Fibroblast of skin of back (primary cell): ENCODE data around the gene AOPEP.
A peak's percentile ranks its signal among the peaks of the same experiment; 100 is the strongest.

Experiments
- DNase-seq: peaks from one replicate; pipeline ENCODE4 v3.0.0-alpha.2; 2013

The AOPEP gene

GRCh38 chr9:94921656-94922055, 195.2 kb downstream of the AOPEP start:
- DNase-seq: no peak

GRCh38 chr9:94922098-94922607, 195.7 kb downstream of the AOPEP start:
- peak; percentile 98 for DNase-seq

- no peak for DNase-seq
Measured at GRCh38 chr9:94922691-94923107, 196.2 kb downstream of the AOPEP start.

GRCh38 chr9:94923326-94924089, 197.0 kb downstream of the AOPEP start:
- no peak for DNase-seq

- DNase-seq: no peak
Measured at GRCh38 chr9:94925751-94926430, 199.4 kb downstream of the AOPEP start.

- no peak for DNase-seq
Measured at GRCh38 chr9:94926431-94926800, 199.9 kb downstream of the AOPEP start.

GRCh38 chr9:94927048-94927761, 200.7 kb downstream of the AOPEP start:
- DNase-seq: no peak

GRCh38 chr9:94927762-94928670, 201.5 kb downstream of the AOPEP start:
- peak; percentile 41 for DNase-seq

GRCh38 chr9:94928691-94929368, 202.3 kb downstream of the AOPEP start:
- DNase-seq: peak; percentile 82

- DNase-seq: peak; percentile 93
Measured at GRCh38 chr9:94929369-94929756, 202.9 kb downstream of the AOPEP start.

GRCh38 chr9:94931036-94931633, 204.6 kb downstream of the AOPEP start:
- no peak for DNase-seq

GRCh38 chr9:94931740-94932139, 205.2 kb downstream of the AOPEP start:
- DNase-seq: no peak

GRCh38 chr9:94932652-94933510, 206.4 kb downstream of the AOPEP start:
- DNase-seq: no peak

- DNase-seq: peak; percentile 94
Measured at GRCh38 chr9:94933511-94933828, 207.0 kb downstream of the AOPEP start.

- no peak for DNase-seq
Measured at GRCh38 chr9:94934816-94935328, 208.4 kb downstream of the AOPEP start.

- DNase-seq: no peak
Measured at GRCh38 chr9:94935396-94935795, 208.9 kb downstream of the AOPEP start.

GRCh38 chr9:94936419-94936818, 209.9 kb downstream of the AOPEP start:
- no peak for DNase-seq

GRCh38 chr9:94937214-94937903, 210.9 kb downstream of the AOPEP start:
- DNase-seq: peak; percentile 94

- DNase-seq: no peak
Measured at GRCh38 chr9:94938384-94938783, 211.9 kb downstream of the AOPEP start.
